ENCODE results near the gene ZNF200. TPM values are rescaled to one million over a fixed set of nuclear protein-coding genes. Genes with fewer than 3 reads are reported as not detected.

Gene ZNF200
- total and polyA plus RNA-seq, 2 donors (not counting 3 experiments of a cell fraction or from before 2014, with no cell fraction given), result 2.8 to 10.0 TPM

DNA sequence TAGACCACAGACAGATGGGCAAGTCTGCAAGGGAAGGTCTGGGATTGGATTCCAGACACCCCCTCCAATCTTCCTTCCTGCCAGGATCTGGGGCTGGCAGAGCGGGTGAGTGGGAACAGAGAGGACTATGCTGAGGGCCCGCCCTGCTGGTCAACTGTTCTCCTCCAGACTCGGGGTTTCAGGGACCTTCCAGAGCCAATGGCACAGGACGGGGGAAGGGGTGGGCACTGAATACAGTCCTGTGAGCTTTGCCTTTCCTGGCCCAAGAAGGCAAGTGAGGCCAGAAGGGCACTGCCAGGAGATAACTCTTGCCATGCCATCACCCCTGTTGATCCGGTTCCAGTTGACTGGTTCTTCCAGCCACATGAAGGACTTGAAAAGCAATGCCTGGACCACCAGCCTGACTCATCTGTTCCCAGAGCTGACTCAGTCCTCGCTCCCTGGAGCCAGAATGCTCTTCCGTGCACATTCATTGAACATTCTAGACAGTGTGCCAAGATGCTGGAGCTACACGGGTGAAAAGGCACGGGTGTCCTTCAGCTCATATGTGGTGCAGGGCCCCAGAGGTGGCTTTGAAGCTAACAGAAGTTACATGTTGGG is 22.0 kb upstream of the ZNF200 start:
- no TSS peak for BruUV-seq (replicated peaks)
- no peaks in the 10 kb centered on the region for H3K36me3 ChIP-seq (ENCODE audit: control insufficient read depth in 2 of 2, extremely low read depth in 1 of 2, insufficient read depth in 2 of 2, low read length in 2 of 2)
- peaks cover 0 to 4% of the 10 kb centered on the region in 2 experiments for H3K27me3 ChIP-seq (ENCODE audit: control insufficient read depth in 2 of 2, insufficient read depth in 2 of 2, low read length in 2 of 2)
- no peak for TF ChIP-seq POLR2A (IDR thresholded peaks at IDR 0.05; ENCODE audit: low read depth, low read length)
- no peak for TF ChIP-seq JUN (IDR thresholded peaks at IDR 0.05; ENCODE audit: borderline replicate concordance, insufficient read depth, insufficient read length, low read depth)
- no peak for TF ChIP-seq FOS (IDR thresholded peaks at IDR 0.05; ENCODE audit: borderline replicate concordance, insufficient read depth, low read length)
- TF ChIP-seq, protein P1, sequence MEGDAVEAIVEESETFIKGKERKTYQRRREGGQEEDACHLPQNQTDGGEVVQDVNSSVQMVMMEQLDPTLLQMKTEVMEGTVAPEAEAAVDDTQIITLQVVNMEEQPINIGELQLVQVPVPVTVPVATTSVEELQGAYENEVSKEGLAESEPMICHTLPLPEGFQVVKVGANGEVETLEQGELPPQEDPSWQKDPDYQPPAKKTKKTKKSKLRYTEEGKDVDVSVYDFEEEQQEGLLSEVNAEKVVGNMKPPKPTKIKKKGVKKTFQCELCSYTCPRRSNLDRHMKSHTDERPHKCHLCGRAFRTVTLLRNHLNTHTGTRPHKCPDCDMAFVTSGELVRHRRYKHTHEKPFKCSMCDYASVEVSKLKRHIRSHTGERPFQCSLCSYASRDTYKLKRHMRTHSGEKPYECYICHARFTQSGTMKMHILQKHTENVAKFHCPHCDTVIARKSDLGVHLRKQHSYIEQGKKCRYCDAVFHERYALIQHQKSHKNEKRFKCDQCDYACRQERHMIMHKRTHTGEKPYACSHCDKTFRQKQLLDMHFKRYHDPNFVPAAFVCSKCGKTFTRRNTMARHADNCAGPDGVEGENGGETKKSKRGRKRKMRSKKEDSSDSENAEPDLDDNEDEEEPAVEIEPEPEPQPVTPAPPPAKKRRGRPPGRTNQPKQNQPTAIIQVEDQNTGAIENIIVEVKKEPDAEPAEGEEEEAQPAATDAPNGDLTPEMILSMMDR (IDR thresholded peaks at IDR 0.05; ENCODE audit: extremely low read depth in 1 of 2, insufficient read depth in 1 of 2, low read depth in 1 of 2, low read length in 2 of 2), result no peak
- no peak overlapping the region for H2AFZ ChIP-seq (ENCODE audit: low read depth, low read length)
- H3K9me3 ChIP-seq (replicated peaks; ENCODE audit: control insufficient read depth, insufficient read depth, low read length), result no peaks in the 10 kb centered on the region
- POLR2A ChIA-PET, result no interaction called here
- H3K4me3 ChIP-seq (replicated peaks in 1 of 3; ENCODE audit: insufficient read depth in 1 of 3, low read depth in 1 of 3, low read length in 3 of 3), result no peak overlapping the region
- no peaks in the 10 kb centered on the region for H3K9me1 ChIP-seq (replicated peaks; ENCODE audit: control insufficient read depth, extremely low read depth, insufficient read depth, low read length)
- no peaks in the 10 kb centered on the region for H4K20me1 ChIP-seq (replicated peaks; ENCODE audit: control insufficient read depth, extremely low read depth, insufficient read depth, low read length)
- H3K4me2 ChIP-seq (ENCODE audit: insufficient read depth, low read length), result no peak overlapping the region
- DNase-seq (ENCODE audit: low read depth, low spot score) (no peak), FAIRE-seq (no peak)
- no peak overlapping the region for H3K27ac ChIP-seq (ENCODE audit: insufficient read depth, low read depth, low read length)
- no peak overlapping the region for H3K9ac ChIP-seq (replicated peaks; ENCODE audit: extremely low read depth, insufficient read depth, low read length)
- intact Hi-C loops (cut with micrococcal nuclease), result no loop called here
- no peaks in the 10 kb centered on the region for H3K79me2 ChIP-seq (ENCODE audit: control insufficient read depth, insufficient read depth, low read length)
- dilution Hi-C loops (cut with MboI; ENCODE audit: extremely low pct_ligation_motif_present, low sequenced_read_pairs), result no loop called here
- H3K4me1 ChIP-seq (ENCODE audit: control insufficient read depth, extremely low read depth, insufficient read depth, low read length), result no peaks in the 10 kb centered on the region
- CTCF ChIA-PET, result no interaction called here

DNA sequence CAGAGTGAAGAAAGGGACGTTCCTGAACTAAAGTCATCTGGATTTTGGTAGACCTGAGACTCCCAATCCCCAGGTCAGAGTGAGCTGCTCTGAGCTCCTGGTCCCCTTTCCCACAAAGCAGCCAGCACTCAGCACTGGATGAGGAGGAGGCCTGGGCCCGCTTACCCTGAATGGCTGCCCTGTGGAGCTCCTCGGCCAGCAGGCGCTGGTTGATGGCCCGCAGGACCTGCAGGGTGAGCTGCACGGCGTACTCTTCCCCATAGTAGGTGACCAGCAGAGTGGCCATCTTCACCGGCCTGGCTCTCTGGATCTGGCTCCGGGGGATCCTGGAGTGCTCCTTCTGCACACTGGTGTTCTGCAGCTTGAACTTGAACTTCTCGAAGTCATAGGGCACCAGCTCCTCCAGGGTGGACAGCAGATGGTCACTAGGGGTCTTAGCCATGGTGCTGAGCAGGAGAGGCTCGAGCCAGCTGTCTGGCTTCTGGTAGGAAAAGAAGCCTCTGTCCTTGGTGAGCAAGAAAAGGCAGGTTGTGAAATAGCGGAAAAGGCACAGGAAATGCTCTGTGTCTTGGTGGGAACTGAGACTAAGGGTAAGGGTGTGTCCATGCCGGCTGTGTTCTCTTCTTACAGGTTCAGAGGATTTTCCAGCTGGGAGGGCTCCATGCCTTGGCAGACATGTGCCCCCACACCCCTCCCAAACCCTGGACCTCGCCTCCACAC is 21.3 kb upstream of the ZNF200 start, which contains the start of gene MEFV:
MEFV (minus strand) TSS at position 488 of the 720 bp plus-strand sequence; CDS start at position 442, 46 bp downstream.
- intact Hi-C loops (cut with micrococcal nuclease), result no loop called here
- Histone ChIP-seq H3K79me2 (ENCODE audit: control insufficient read depth, insufficient read depth, low read length) (no peaks in the 10 kb centered on the region), H4K20me1 (replicated peaks; ENCODE audit: control insufficient read depth, extremely low read depth, insufficient read depth, low read length) (no peaks in the 10 kb centered on the region), H3K9me3 (replicated peaks; ENCODE audit: control insufficient read depth, insufficient read depth, low read length) (no peaks in the 10 kb centered on the region), H3K27ac (ENCODE audit: insufficient read depth, low read depth, low read length) (no peak within 1 kb of the TSS), H2AFZ (ENCODE audit: low read depth, low read length) (no peak within 1 kb of the TSS), H3K9ac (replicated peaks; ENCODE audit: extremely low read depth, insufficient read depth, low read length) (no peak within 1 kb of the TSS), H3K4me2 (ENCODE audit: insufficient read depth, low read length) (no peak within 1 kb of the TSS), H3K4me3 (replicated peaks in 1 of 3; ENCODE audit: insufficient read depth in 1 of 3, low read depth in 1 of 3, low read length in 3 of 3) (no peak within 1 kb of the TSS), H3K36me3 (ENCODE audit: control insufficient read depth in 2 of 2, extremely low read depth in 1 of 2, insufficient read depth in 2 of 2, low read length in 2 of 2) (no peaks in the 10 kb centered on the region), H3K4me1 (ENCODE audit: control insufficient read depth, extremely low read depth, insufficient read depth, low read length) (no peaks in the 10 kb centered on the region), H3K9me1 (replicated peaks; ENCODE audit: control insufficient read depth, extremely low read depth, insufficient read depth, low read length) (no peaks in the 10 kb centered on the region), H3K27me3 (ENCODE audit: control insufficient read depth in 2 of 2, insufficient read depth in 2 of 2, low read length in 2 of 2) (peaks cover 0 to 4% of the 10 kb centered on the region in 2 experiments)
- no TSS peak for BruUV-seq (replicated peaks)
- FAIRE-seq (no peak), DNase-seq (ENCODE audit: low read depth, low spot score) (no peak)
- dilution Hi-C loops (cut with MboI; ENCODE audit: extremely low pct_ligation_motif_present, low sequenced_read_pairs), result no loop called here
- CTCF ChIA-PET, result no interaction called here
- no peak for TF ChIP-seq FOS (IDR thresholded peaks at IDR 0.05; ENCODE audit: borderline replicate concordance, insufficient read depth, low read length)
- TF ChIP-seq, protein P2, sequence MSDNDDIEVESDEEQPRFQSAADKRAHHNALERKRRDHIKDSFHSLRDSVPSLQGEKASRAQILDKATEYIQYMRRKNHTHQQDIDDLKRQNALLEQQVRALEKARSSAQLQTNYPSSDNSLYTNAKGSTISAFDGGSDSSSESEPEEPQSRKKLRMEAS (IDR thresholded peaks at IDR 0.05; ENCODE audit: insufficient read depth, insufficient read length), result no peak
- TF ChIP-seq JUN (IDR thresholded peaks at IDR 0.05; ENCODE audit: borderline replicate concordance, insufficient read depth, insufficient read length, low read depth), result no peak
- TF ChIP-seq EZH2 (IDR thresholded peaks at IDR 0.05; ENCODE audit: borderline replicate concordance, low read depth, low read length, severe bottlenecking), result no peak
- TF ChIP-seq, protein P1 (IDR thresholded peaks at IDR 0.05; ENCODE audit: extremely low read depth in 1 of 2, insufficient read depth in 1 of 2, low read depth in 1 of 2, low read length in 2 of 2), result no peak
- TF ChIP-seq POLR2AphosphoS5 (IDR thresholded peaks at IDR 0.05; ENCODE audit: insufficient read depth, low read depth, low read length), result no peak
- POLR2A ChIA-PET, result no interaction called here

All from endothelial cell of umbilical vein (primary cell).